K562 treated with DMSO at 1 percent for 4 hours (cell line): ENCODE data around the gene LRRC30. TPM values are rescaled to one million over a fixed set of nuclear protein-coding genes. Genes with fewer than 3 reads are reported as not detected.

Experiments used
- total RNA-seq: library from RNA; unstranded; fragments of 300-600 nt; gene quantifications from 2 replicates; pipeline ENCODE4 v1.2.3, GENCODE V29; 2022; ENCODE audit not compliant: insufficient read depth

Gene LRRC30
- not detected in 2 replicates for total RNA-seq

DNA sequence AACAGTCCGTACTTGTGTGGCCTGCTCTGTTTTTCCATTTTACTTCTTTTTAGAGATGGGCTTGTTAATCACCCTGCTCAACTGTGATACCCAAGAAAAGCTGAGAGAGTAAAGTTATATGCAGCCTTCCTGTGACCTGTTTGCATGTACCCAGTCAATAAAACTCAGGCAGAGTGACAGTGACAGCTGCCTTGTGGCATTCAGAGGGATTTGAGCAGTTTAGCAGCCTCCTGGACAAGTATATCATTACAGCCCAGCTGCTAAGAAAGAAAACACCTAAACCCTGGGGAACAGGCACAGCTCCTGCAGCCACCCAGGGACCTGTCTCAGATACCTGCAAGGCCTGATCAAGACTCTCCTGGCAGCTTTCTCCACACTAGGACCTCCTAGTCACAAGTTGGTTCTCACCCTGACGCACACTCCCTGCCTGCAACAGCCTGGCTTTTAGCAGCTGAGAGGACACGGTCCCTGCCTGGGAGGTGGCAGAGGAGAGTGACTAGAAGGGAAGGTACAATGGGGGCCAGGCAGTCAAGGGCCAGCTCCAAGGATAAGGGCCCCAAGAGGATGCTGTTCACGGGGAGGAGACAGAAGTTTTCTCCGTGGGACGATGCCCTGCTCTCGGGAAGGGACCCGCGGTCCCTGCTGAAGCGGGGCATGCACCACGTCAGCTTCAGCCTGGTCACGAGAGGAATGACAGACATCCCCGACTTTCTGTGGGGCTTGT lies at the start of gene LRRC30:
TSS of gene LRRC30 (plus strand) at position 464 of the 724 bp plus-strand sequence. CDS start at position 514, 50 bp downstream.

Other genes with a start within 250 kb of the LRRC30 start
- gene LAMA1, start 113.3 kb upstream of the LRRC30 start, total RNA-seq, result not detected in 2 replicates